Testis (tissue), 3 donors: ENCODE measurements around the gene TLE5. TPM values are rescaled to one million over a fixed set of nuclear protein-coding genes. Genes with fewer than 3 reads are reported as not detected.

Experiments used
- DNase-seq: peaks from one replicate; pipeline ENCODE4 v3.0.0-alpha.2; 2019
- H3K27ac ChIP-seq, 2 donors: fragments of 200-600 bp; sonication (generic); one replicate each; pipeline ENCODE4 v1.5.1; 2019
- H3K27me3 ChIP-seq: fragments of 200-600 bp; sonication (generic); one replicate; pipeline ENCODE4 v1.5.1; 2019
- H3K36me3 ChIP-seq: fragments of 200-600 bp; sonication (generic); one replicate; pipeline ENCODE4 v1.5.1; 2017; ENCODE audit warnings: low read depth; ENCODE audit errors: missing control alignments
- H3K4me1 ChIP-seq: fragments of 200-600 bp; sonication (generic); one replicate; pipeline ENCODE4 v1.5.1; 2019
- H3K4me3 ChIP-seq, 2 donors: fragments of 200-600 bp; sonication (generic); one replicate each; pipeline ENCODE4 v1.5.1; 2017 to 2019
- H3K9me3 ChIP-seq: fragments of 200-600 bp; sonication (generic); one replicate; pipeline ENCODE4 v1.5.1; 2017
- POLR2A ChIP-seq: fragments of 450-650 bp; IDR thresholded peaks from one replicate; pipeline ENCODE4 v1.6.1; 2017; ENCODE audit warnings: antibody characterized with exemption, mild to moderate bottlenecking, moderate library complexity
- WGBS, 2 donors: methylation state at CpG; one replicate each; pipeline ENCODE4 v1.1.5; 2018; 5-methylcytosine and 5-hydroxymethylcytosine counted together
- intact Hi-C: fragments of 100-400 bp; cut with DNase I; formaldehyde crosslinking; loops from one replicate; pipeline ENCODE4 v1.15.1; 2023; ENCODE audit warnings: low total_unique reads
- polyA plus RNA-seq: library from polyadenylated mRNA; stranded (reverse); fragments of 350-450 nt; fragmentation: Illumina TruSeq; extraction: RNeasy Lipid Tissue Mini Kit (QIAGEN cat#74804); gene quantifications from one replicate; pipeline ENCODE4 v1.2.3, GENCODE V29; 2014; ENCODE audit warnings: low read depth, low replicate concordance; ENCODE audit not compliant: insufficient read depth
- total RNA-seq, 2 donors: library from RNA; depleted of rRNA; stranded (reverse); fragments of >200 nt; gene quantifications; one replicate each; pipeline ENCODE4 v1.2.3, GENCODE V29; 2016
- TF ChIP-seq, protein P1 (sequence below), 3 experiments: fragments of 450-650 bp in 2 of 3; fragments of 200-600 bp in 1 of 3; sonication (generic) in 1 of 3; IDR thresholded peaks; one replicate each; pipeline ENCODE4 v1.5.1; 2016 to 2019; ENCODE audit warnings: antibody characterized with exemption in 3 of 3, mild to moderate bottlenecking in 2 of 3, moderate library complexity in 1 of 3

The TLE5 gene
- total and polyA plus RNA-seq, 3 donors from 2014 or later, result 314 to 539 (median 354) TPM

DNA sequence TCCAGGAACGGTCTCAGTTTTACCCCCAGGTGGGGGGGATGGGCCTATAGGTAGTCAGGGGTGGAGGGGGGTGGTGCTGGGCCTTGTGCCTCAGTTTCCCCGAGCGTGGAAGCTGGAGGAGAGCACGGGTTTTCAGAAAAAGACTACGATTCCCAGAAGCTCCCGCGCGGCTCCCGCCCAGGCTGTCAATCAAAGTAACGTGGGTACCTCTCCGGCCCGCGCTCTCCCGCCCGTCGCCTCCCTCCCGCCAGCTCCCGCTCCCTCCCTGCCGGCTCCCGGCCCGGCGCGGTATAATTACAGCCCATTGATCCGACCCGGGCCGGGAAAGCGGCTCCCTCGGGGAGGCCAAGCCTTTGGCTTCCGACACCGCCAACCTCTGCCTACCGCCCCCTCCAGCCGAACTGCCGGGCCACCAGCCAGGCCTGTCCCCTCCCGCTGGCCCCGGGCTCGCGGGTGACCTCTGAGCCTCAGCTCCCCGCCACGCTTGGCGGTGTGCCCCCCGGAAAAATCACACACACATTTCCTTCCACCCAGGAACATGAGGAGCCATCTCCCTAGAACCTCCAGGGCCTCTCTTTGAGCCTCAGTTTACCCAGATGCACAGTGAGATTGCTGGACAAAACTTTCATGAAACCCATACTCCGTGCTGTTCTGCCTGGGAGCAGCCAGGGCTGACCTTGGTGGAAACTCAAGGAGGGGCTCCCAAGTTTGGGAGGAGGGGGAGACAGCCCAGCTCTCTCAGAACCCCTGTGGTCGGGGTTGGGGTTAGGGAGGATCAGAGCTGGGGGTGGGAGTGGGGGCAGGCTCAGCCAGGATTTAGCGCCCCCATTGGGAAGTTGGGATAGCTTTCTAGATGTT, 25.9 kb downstream of the TLE5 start:
- no peaks in the 10 kb centered on the region for H3K27me3 ChIP-seq

DNA sequence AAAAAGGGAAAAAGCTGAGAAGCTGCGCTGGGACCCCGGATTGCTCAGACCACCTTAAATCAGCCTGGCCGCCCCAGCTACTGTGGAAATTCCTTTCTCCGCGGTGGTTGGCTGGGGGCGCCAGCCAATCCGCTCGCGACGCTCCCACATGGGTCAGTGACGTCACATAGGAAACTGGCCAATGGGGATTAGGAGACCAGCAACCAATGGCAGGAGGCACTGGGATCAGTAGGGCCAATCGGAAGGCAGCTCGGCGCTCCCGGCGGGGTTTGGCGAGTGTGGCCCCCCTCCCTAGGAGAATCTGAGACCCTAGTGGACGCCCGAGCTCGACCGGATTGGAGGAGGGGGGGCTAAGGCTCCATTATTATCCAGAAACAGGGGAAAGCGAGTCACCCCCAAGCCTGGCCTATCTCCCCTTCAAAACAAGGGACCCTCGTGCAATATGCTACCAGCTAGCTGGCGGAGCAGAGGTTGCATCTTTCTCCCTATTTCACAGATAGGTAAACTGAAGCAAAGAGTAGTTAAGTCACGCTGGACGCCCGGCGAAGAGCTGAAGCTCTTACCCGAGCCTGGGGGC, 26.7 kb downstream of the TLE5 start:
- Histone ChIP-seq H3K4me3 (peak overlapping the region; percentile 52 to 66), H3K4me1 (peaks cover 18% of the 10 kb centered on the region), H3K36me3 (no peaks in the 10 kb centered on the region), H3K27ac (peak overlapping the region; percentile 80 to 96), H3K27me3 (no peaks in the 10 kb centered on the region), H3K9me3 (no peaks in the 10 kb centered on the region)
- intact Hi-C loops, result loop anchor here (10.0 kb wide), 1 partner anchor 61 kb away; the partner anchor contains the start of gene TLE6
- DNase-seq, result peak; percentile 99
- WGBS, 2 donors, result 0% methylated on average over 17 to 29 of the region's 29 CpGs
- TF ChIP-seq, protein P1, sequence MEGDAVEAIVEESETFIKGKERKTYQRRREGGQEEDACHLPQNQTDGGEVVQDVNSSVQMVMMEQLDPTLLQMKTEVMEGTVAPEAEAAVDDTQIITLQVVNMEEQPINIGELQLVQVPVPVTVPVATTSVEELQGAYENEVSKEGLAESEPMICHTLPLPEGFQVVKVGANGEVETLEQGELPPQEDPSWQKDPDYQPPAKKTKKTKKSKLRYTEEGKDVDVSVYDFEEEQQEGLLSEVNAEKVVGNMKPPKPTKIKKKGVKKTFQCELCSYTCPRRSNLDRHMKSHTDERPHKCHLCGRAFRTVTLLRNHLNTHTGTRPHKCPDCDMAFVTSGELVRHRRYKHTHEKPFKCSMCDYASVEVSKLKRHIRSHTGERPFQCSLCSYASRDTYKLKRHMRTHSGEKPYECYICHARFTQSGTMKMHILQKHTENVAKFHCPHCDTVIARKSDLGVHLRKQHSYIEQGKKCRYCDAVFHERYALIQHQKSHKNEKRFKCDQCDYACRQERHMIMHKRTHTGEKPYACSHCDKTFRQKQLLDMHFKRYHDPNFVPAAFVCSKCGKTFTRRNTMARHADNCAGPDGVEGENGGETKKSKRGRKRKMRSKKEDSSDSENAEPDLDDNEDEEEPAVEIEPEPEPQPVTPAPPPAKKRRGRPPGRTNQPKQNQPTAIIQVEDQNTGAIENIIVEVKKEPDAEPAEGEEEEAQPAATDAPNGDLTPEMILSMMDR (IDR thresholded peaks at IDR 0.05), result peak in 2 of 3 experiments; percentile 19 to 24
- TF ChIP-seq POLR2A, result no peak

More for the DNA sequence above, 25.9 kb downstream of the TLE5 start:
- peak overlapping the region; percentile 52 to 66 for H3K4me3 ChIP-seq
- no peaks in the 10 kb centered on the region for H3K36me3 ChIP-seq
- peak overlapping the region; percentile 73 to 96 for H3K27ac ChIP-seq
- no peak for TF ChIP-seq POLR2A
- TF ChIP-seq, protein P1 (IDR thresholded peaks at IDR 0.05), result no peak
- WGBS, 2 donors, result 0 to 3% methylated on average over 5 to 43 of the region's 44 CpGs
- H3K9me3 ChIP-seq, result no peaks in the 10 kb centered on the region
- peaks cover 18% of the 10 kb centered on the region for H3K4me1 ChIP-seq
- peak; percentile 96 for DNase-seq
- intact Hi-C loops, result loop anchor here (10.0 kb wide), 1 partner anchor 62 kb away; the partner anchor contains the start of gene TLE6

DNA sequence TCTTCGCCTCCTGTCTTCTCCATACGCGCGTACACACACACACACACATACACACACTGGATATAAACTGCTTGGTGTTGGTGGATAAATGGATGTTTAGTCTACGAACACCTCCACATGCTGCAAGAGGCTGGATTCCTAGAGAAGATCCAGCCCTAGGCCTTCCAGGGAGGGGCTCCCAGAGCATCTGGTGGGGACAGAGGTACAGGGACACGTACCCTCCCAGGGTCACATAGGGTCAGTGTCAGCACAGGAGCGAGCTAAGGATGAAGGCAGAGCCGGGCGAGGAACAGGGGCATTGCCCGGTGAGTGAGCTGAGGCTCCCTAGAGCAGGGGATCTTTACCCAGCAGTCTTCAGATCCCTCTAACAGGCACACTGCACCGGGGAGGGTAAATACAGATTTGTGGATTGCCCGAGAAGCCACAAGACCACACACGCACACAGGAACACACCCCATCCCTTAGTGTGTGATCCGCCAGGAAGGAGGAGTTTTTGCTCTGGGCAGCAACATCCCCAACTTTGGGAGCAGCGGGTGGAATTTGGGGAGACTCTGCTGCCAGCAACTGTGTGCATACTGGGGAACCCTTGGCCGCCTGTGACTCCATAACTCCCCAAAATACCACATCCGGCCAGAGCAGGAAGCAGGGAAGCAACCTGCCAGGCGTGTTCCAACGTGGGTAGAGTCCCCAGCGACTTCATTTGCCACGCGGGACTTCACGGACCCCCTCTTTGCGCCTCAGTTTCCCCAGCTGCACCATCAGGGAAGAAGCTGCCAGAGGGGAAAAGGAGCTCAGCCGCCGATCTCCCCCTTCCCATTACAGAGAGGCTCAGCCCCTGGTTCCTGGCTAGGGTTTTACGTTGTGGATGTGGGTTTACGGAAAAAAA, 27.4 kb downstream of the TLE5 start:
- no peak for TF ChIP-seq POLR2A
- no peak for DNase-seq
- intact Hi-C loops, result loop anchor here (10.0 kb wide), 1 partner anchor 60 kb away; the partner anchor contains the start of gene TLE6
- H3K36me3 ChIP-seq, result no peaks in the 10 kb centered on the region
- peak overlapping the region; percentile 80 to 96 for H3K27ac ChIP-seq
- peak overlapping the region; percentile 52 to 66 for H3K4me3 ChIP-seq
- H3K9me3 ChIP-seq, result no peaks in the 10 kb centered on the region
- H3K4me1 ChIP-seq, result peaks cover 18% of the 10 kb centered on the region
- no peaks in the 10 kb centered on the region for H3K27me3 ChIP-seq
- 6 to 13% methylated on average over 28 of the region's 28 CpGs for WGBS, 2 donors

DNA sequence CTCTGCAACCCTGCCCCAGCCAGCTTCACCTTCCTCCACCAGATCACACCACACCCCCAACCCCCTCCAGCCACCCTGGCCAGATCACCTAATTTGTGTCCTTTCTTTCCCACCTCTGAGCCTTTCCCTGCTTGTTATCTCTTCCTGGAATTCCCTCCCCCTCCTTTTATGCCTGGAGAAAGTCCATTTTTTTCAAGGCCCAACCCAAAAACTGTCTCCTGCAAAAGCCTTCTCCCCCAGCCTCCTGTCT, 28.0 kb downstream of the TLE5 start:
- Histone ChIP-seq H3K36me3 (no peaks in the 10 kb centered on the region), H3K9me3 (no peaks in the 10 kb centered on the region), H3K27ac (peak overlapping the region; percentile 80 to 96), H3K27me3 (no peaks in the 10 kb centered on the region), H3K4me1 (peaks cover 23% of the 10 kb centered on the region), H3K4me3 (no peak overlapping the region)
- TF ChIP-seq, protein P1 (IDR thresholded peaks at IDR 0.05), result no peak
- TF ChIP-seq POLR2A, result no peak
- no peak for DNase-seq
- intact Hi-C loops, result loop anchor here (10.0 kb wide), 1 partner anchor 60 kb away; the partner anchor contains the start of gene TLE6
